ENCODE measurements around the gene CCNF.

The CCNF gene

DNA sequence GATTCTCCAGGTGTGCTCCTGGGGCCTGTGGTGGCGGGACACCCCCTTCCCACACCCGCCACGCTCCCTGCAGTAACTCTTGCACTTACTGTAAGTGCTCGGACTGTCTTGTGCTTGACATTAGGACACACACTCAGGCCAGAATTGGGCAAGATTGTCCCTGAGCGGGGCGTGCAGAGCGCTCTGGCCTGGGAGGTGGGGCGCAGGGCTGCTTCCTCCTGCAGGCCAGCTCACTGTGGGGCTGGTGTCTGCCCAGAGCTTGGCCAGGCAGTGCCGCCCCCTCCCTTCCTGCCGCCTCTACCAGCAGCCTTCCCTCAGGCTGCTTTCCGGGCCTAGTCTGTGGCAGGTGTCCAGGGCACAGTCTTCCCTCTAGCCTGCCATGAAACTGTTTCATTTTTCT is 78.4 kb downstream of the CCNF start:
- DNase-seq = peak; percentile 90 to 96 (median 94)

All from suppressor macrophage (primary cell).